GM12878 (cell line): ENCODE data around the gene ING3. TPM values are rescaled to one million over a fixed set of nuclear protein-coding genes. Genes with fewer than 3 reads are reported as not detected.

Source experiments
- ATAC-seq: fragments of 200-7000 bp; cut with Tn5 transposase; 3 replicates; pipeline ENCODE4 v1.9.1; 2020; ENCODE audit warnings: mild to moderate bottlenecking, moderate library complexity
- BruUV-seq: library from RNA; stranded (reverse); fragments of 400-500 nt; replicated peaks from 2 replicates; lab custom pipeline; 2021; lab: Mats Ljungman, UMichigan
- CTCF ChIA-PET: fragments of 300-600 bp; sonication (Branson Sonifier 250); formaldehyde crosslinking; extraction: SDS; loops from one replicate; lab custom pipeline; 2021; ENCODE audit warnings: inconsistent platforms; lab: Yijun Ruan, JAX
- POLR2A ChIA-PET: fragments of 350-600 bp; formaldehyde crosslinking; extraction: SDS; loops from one replicate; lab custom pipeline; 2021; ENCODE audit warnings: inconsistent platforms; lab: Charles Lee
- RAD21 ChIA-PET: fragments of 300-600 bp; sonication (Branson Sonifier 250); formaldehyde crosslinking; loops from one replicate; lab custom pipeline; 2023; ENCODE audit warnings: antibody characterized with exemption; ENCODE audit not compliant: unreplicated experiment; lab: Charles Lee
- SMC1A ChIA-PET: fragments of 300-600 bp; sonication (Branson Sonifier 250); formaldehyde crosslinking; loops from one replicate; lab custom pipeline; 2023; ENCODE audit not compliant: unreplicated experiment, uncharacterized antibody; lab: Charles Lee
- DNase-seq: peaks from one replicate; pipeline ENCODE4 v3.0.0-alpha.2; 2011; ENCODE audit warnings: low read depth, low spot score
- FAIRE-seq: peaks from 3 replicates; lab custom pipeline; 2011; peaks lifted over from hg19 to GRCh38; lab: Jason Lieb, UNC
- H2AFZ ChIP-seq: 2 replicates; pipeline ENCODE4 v1.6.0; 2011; ENCODE audit warnings: low read depth, low read length, control low read depth; ENCODE audit not compliant: control insufficient read depth
- H3K27ac ChIP-seq: 2 replicates; pipeline ENCODE4 v1.5.1; 2011; ENCODE audit warnings: control low read depth; ENCODE audit not compliant: control insufficient read depth, insufficient read depth
- H3K27me3 ChIP-seq, 2 experiments: replicated peaks in 1 of 2; 2 replicates each; pipeline versions ENCODE4 v1.6.0 to v1.6.1; 2011; ENCODE audit warnings: low read length in 1 of 2; ENCODE audit not compliant: control insufficient read depth in 2 of 2, insufficient read depth in 2 of 2
- H3K36me3 ChIP-seq, 2 experiments: 2 replicates each; pipeline ENCODE4 v1.5.1; 2011; ENCODE audit warnings: low read length in 1 of 2; ENCODE audit not compliant: control insufficient read depth in 2 of 2, insufficient read depth in 2 of 2
- H3K4me1 ChIP-seq: 2 replicates; pipeline ENCODE4 v1.6.1; 2011; ENCODE audit warnings: mild to moderate bottlenecking, low read length, moderate library complexity, mixed read lengths; ENCODE audit not compliant: control insufficient read depth, insufficient read depth
- H3K4me2 ChIP-seq: 2 replicates; pipeline ENCODE4 v1.6.0; 2011; ENCODE audit warnings: control low read depth; ENCODE audit not compliant: control insufficient read depth, insufficient read depth
- H3K4me3 ChIP-seq: fragments of 200-600 bp; sonication (generic); 2 replicates; pipeline ENCODE4 v1.5.1; 2016
- H3K79me2 ChIP-seq: 2 replicates; pipeline ENCODE4 v1.6.0; 2011; ENCODE audit warnings: low read length; ENCODE audit not compliant: control insufficient read depth, insufficient read depth
- H3K9ac ChIP-seq: 2 replicates; pipeline ENCODE4 v1.8.0; 2011; ENCODE audit warnings: low read length, control low read depth, mixed read lengths; ENCODE audit not compliant: control insufficient read depth, insufficient read depth
- H3K9me3 ChIP-seq: replicated peaks from 3 replicates; pipeline ENCODE4 v1.5.1; 2011; ENCODE audit warnings: mild to moderate bottlenecking, low read length; ENCODE audit not compliant: control insufficient read depth, insufficient read depth
- H4K20me1 ChIP-seq: 2 replicates; pipeline ENCODE4 v1.6.0; 2011; ENCODE audit not compliant: control insufficient read depth, insufficient read depth
- BCLAF1 ChIP-seq: fragments of 450-650 bp; IDR thresholded peaks from 2 replicates; pipeline ENCODE4 v1.6.1; 2017; ENCODE audit warnings: antibody characterized with exemption, mild to moderate bottlenecking, moderate library complexity
- BHLHE40 ChIP-seq, 2 experiments: fragments of 450-650 bp in 1 of 2; IDR thresholded peaks; 2 replicates each; pipeline ENCODE4 v1.6.1; 2011 to 2017; ENCODE audit warnings: low read depth in 2 of 2, borderline replicate concordance in 1 of 2, improper control_type of control experiment in 1 of 2, low read length in 1 of 2, mild to moderate bottlenecking in 1 of 2
- CHD1 ChIP-seq: IDR thresholded peaks from 2 replicates; pipeline ENCODE4 v1.6.1; 2012; ENCODE audit warnings: low read depth, low read length, improper control_type of control experiment
- HDGF ChIP-seq: fragments of 450-650 bp; IDR thresholded peaks from 2 replicates; pipeline ENCODE4 v1.6.1; 2016; ENCODE audit warnings: antibody characterized with exemption
- POLR2AphosphoS2 ChIP-seq: IDR thresholded peaks from 2 replicates; pipeline ENCODE4 v1.6.1; 2011; ENCODE audit warnings: low read depth, mild to moderate bottlenecking, low read length, improper control_type of control experiment, moderate library complexity
- PRDM15 ChIP-seq: fragments of 450-650 bp; formaldehyde crosslinking; IDR thresholded peaks from 2 replicates; pipeline ENCODE4 v1.4.0; 2020; ENCODE audit warnings: mild to moderate bottlenecking, moderate library complexity
- SMAD5 ChIP-seq: IDR thresholded peaks from 2 replicates; pipeline ENCODE4 v1.6.1; 2016; ENCODE audit warnings: antibody characterized with exemption, low read depth
- WGBS: methylation state at CpG from one replicate; pipeline ENCODE4 v1.1.6; 2016; ENCODE audit warnings: low lambda C conversion rate; ENCODE audit not compliant: insufficient replicate concordance, insufficient coverage; ENCODE audit errors: missing lambda C conversion rate; 5-methylcytosine and 5-hydroxymethylcytosine counted together
- in situ Hi-C: fragments of 300-500 bp; cut with MboI; formaldehyde crosslinking; loops from 9 replicates; pipeline ENCODE4 v1.14.3; 2018; ENCODE audit warnings: mixed read lengths
- intact Hi-C: fragments of 100-400 bp; cut with micrococcal nuclease; formaldehyde crosslinking; loops from one replicate; pipeline ENCODE4 v1.14.2; 2022; ENCODE audit not compliant: unreplicated experiment
- polyA plus RNA-seq, 11 experiments: library from polyadenylated mRNA; depleted of rRNA in 4 of 11; unstranded in 6 of 11; stranded (reverse) in 5 of 11; fragments of >200 nt; fragmentation: Nextera tagmentation in 4 of 11; fragmentation: Illumina TruSeq in 1 of 11; extraction: Ambion mirVana in 4 of 11; extraction: Trizol in 1 of 11; gene quantifications; 1 replicate in 1 of 11; 2 replicates in 10 of 11; pipeline versions ENCODE4 v1.2.1 to v1.2.3, GENCODE V29; 2011 to 2016; ENCODE audit warnings: inconsistent platforms in 2 of 11, missing spikeins in 2 of 11, low read depth in 1 of 11
- total RNA-seq, 4 experiments: library from RNA; depleted of rRNA in 3 of 4; stranded (reverse); fragments of >200 nt in 3 of 4; fragmentation: Illumina TruSeq in 1 of 4; extraction: Trizol in 1 of 4; gene quantifications; 2 replicates each; pipeline versions ENCODE4 v1.2.1 to v1.2.3, GENCODE V29; 2013 to 2021
- TF ChIP-seq, protein P1 (sequence below): fragments of 450-650 bp; IDR thresholded peaks from 2 replicates; pipeline ENCODE4 v1.6.1; 2017; ENCODE audit warnings: borderline replicate concordance

ING3 gene
- total and polyA plus RNA-seq, 10 of the 15 experiments (the other 5 are each of a cell fraction or from before 2014, with no cell fraction given) = 12.1 to 60.8 (median 28.8) TPM

GRCh38 chr7:120960714-120961113, 10.1 kb downstream of the ING3 start:
- Histone ChIP-seq H3K4me1 (no peaks in the 10 kb centered on the region), H4K20me1 (no peaks in the 10 kb centered on the region), H3K27ac (no peak overlapping the region), H3K9ac (no peak overlapping the region), H3K27me3 (no peaks in the 10 kb centered on the region), H3K36me3 (peaks cover 0 to 15% of the 10 kb centered on the region in 2 experiments; a peak in 1 of 4 replicates), H2AFZ (no peak overlapping the region), H3K79me2 (no peaks in the 10 kb centered on the region), H3K9me3 (no peaks in the 10 kb centered on the region), H3K4me3 (no peak overlapping the region), H3K4me2 (no peak overlapping the region)
- RAD21 ChIA-PET = interaction anchor here (1.3 kb wide), 1 partner anchor 169 kb away, joined by 3 read pairs; no protein-coding TSS in a partner anchor
- POLR2A ChIA-PET = interaction anchor here (2.0 kb wide), 1 partner anchor 10 kb away, joined by 8 read pairs; the partner anchor contains the start of gene ING3
- ATAC-seq = no peak
- BruUV-seq = no TSS peak
- DNase-seq = no peak
- TF ChIP-seq CHD1 (no peak), POLR2AphosphoS2 (no peak), PRDM15 (no peak), HDGF (no peak), BCLAF1 (no peak), BHLHE40 (IDR thresholded peaks at IDR 0.05; ENCODE audit: borderline replicate concordance in 1 of 2, low read depth in 2 of 2, low read length in 1 of 2) (no peak), SMAD5 (no peak)
- TF ChIP-seq, protein P1, sequence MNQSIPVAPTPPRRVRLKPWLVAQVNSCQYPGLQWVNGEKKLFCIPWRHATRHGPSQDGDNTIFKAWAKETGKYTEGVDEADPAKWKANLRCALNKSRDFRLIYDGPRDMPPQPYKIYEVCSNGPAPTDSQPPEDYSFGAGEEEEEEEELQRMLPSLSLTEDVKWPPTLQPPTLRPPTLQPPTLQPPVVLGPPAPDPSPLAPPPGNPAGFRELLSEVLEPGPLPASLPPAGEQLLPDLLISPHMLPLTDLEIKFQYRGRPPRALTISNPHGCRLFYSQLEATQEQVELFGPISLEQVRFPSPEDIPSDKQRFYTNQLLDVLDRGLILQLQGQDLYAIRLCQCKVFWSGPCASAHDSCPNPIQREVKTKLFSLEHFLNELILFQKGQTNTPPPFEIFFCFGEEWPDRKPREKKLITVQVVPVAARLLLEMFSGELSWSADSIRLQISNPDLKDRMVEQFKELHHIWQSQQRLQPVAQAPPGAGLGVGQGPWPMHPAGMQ = no peak
- CTCF ChIA-PET = interaction anchor here (1.5 to 3.0 kb wide), 3 partner anchors 27 to 169 kb away, joined by 3 to 13 read pairs (median 7); partner anchors contain the start of gene CPED1
- intact Hi-C loops (no loop called here), in situ Hi-C loops (loop anchor here (25.0 kb wide), 1 partner anchor 577 kb away; no protein-coding TSS in a partner anchor)
- SMC1A ChIA-PET = interaction anchor here (1.5 kb wide), 1 partner anchor 168 kb away, joined by 4 read pairs; no protein-coding TSS in a partner anchor
- 95% methylated on average over 1 of the region's 1 CpG for WGBS
- no peak for FAIRE-seq
